ENCODE results near the gene NUPR2.

DNA sequence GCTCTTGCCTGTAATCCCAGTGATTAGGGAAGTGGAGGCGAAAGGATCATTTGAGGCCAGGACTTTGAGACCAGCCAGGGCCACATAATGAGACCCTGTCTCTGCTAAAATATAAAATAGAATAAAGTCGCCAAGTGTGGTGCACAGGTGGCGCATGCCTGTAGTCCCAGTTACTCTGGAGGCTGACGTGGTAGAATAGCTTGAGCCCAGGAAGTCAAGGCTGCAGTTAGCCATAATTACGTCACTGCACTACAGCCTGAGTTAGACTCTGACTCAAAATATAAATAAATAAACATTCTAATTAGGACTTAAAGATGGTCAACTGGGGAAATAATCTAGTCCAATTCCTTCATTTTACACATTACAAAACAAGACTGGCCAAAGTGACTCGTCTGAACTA is 10.7 kb downstream of the NUPR2 start:
- TF ChIP-seq, protein P1, sequence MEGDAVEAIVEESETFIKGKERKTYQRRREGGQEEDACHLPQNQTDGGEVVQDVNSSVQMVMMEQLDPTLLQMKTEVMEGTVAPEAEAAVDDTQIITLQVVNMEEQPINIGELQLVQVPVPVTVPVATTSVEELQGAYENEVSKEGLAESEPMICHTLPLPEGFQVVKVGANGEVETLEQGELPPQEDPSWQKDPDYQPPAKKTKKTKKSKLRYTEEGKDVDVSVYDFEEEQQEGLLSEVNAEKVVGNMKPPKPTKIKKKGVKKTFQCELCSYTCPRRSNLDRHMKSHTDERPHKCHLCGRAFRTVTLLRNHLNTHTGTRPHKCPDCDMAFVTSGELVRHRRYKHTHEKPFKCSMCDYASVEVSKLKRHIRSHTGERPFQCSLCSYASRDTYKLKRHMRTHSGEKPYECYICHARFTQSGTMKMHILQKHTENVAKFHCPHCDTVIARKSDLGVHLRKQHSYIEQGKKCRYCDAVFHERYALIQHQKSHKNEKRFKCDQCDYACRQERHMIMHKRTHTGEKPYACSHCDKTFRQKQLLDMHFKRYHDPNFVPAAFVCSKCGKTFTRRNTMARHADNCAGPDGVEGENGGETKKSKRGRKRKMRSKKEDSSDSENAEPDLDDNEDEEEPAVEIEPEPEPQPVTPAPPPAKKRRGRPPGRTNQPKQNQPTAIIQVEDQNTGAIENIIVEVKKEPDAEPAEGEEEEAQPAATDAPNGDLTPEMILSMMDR (conservative IDR thresholded peaks at IDR 0.05; ENCODE audit: low read depth, low read length): no peak
- TF ChIP-seq, protein P2, sequence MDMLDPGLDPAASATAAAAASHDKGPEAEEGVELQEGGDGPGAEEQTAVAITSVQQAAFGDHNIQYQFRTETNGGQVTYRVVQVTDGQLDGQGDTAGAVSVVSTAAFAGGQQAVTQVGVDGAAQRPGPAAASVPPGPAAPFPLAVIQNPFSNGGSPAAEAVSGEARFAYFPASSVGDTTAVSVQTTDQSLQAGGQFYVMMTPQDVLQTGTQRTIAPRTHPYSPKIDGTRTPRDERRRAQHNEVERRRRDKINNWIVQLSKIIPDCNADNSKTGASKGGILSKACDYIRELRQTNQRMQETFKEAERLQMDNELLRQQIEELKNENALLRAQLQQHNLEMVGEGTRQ (IDR thresholded peaks at IDR 0.05; ENCODE audit: low read depth, low read length): no peak
- TF ChIP-seq RAD21 (IDR thresholded peaks at IDR 0.05; ENCODE audit: low read length) (no peak), POLR2A (IDR thresholded peaks at IDR 0.05; ENCODE audit: low read depth, low read length) (no peak; the same call in none of the 2 replicates), MAFK (IDR thresholded peaks at IDR 0.05; ENCODE audit: low read depth, low read length) (no peak), CHD1 (IDR thresholded peaks at IDR 0.05; ENCODE audit: low read depth, low read length) (no peak), CEBPB (IDR thresholded peaks at IDR 0.05; ENCODE audit: low read depth, low read length) (peak; percentile 59), RFX5 (IDR thresholded peaks at IDR 0.05; ENCODE audit: low read depth, low read length) (no peak)

Data from IMR-90 (cell line).